ENCODE measurements around the gene ARID1B.

ARID1B gene

GRCh38 chr6:156953127-156953478, 175.9 kb downstream of the ARID1B start:
- no peak for TF ChIP-seq SIN3A (IDR thresholded peaks at IDR 0.05; ENCODE audit: borderline replicate concordance, insufficient read depth, low read length)
- no peak for TF ChIP-seq FOXP2 (optimal IDR thresholded peaks at IDR 0.05; ENCODE audit: borderline replicate concordance, extremely low read depth, extremely low read length, insufficient read depth)
- TF ChIP-seq TAF1 (IDR thresholded peaks at IDR 0.05; ENCODE audit: borderline replicate concordance, insufficient read depth, low read length): no peak
- no peak for TF ChIP-seq POLR2AphosphoS5 (IDR thresholded peaks at IDR 0.05; ENCODE audit: low read depth, low read length)
- no peak for TF ChIP-seq REST (IDR thresholded peaks at IDR 0.05; ENCODE audit: insufficient read depth in 1 of 2, low read depth in 2 of 2, low read length in 2 of 2)

DNA sequence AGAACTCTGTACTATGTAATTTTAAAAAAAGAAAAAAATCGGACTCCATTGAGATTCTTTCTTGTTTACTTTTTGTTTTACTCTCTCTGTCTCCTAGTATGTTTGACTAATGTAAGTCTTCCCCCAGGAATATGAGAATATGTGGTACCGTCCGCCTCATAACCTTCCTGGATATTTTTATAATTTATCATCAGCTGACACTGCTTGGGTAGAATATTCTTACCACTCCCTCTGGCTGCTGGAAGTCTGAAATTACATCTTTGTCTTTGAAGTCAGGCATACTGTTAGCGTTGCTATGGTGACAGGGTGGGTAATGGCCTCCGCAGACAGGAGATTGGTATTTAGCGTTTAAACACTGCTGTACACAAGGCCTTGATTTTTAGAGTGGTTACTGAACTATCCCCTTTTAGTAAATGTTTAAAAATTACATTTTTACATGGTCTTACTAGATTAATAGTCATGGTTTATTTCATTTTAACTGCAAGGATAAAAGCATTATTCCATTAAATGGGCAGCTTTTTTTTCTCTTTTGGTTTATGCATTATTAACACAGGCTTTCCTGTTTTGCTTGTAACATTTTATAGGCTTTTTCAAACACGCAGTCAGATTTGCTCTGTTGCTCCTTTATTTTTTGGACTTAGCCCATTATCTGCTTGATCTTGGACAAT, 176.4 kb downstream of the ARID1B start:
- TF ChIP-seq FOXP2 (optimal IDR thresholded peaks at IDR 0.05; ENCODE audit: borderline replicate concordance, extremely low read depth, extremely low read length, insufficient read depth) (no peak), TAF1 (IDR thresholded peaks at IDR 0.05; ENCODE audit: borderline replicate concordance, insufficient read depth, low read length) (no peak), SIN3A (IDR thresholded peaks at IDR 0.05; ENCODE audit: borderline replicate concordance, insufficient read depth, low read length) (no peak), POLR2AphosphoS5 (IDR thresholded peaks at IDR 0.05; ENCODE audit: low read depth, low read length) (no peak), REST (IDR thresholded peaks at IDR 0.05; ENCODE audit: insufficient read depth in 1 of 2, low read depth in 2 of 2, low read length in 2 of 2) (no peak)

GRCh38 chr6:156954191-156954590, 177.0 kb downstream of the ARID1B start:
- no peak for TF ChIP-seq SIN3A (IDR thresholded peaks at IDR 0.05; ENCODE audit: borderline replicate concordance, insufficient read depth, low read length)
- TF ChIP-seq FOXP2 (optimal IDR thresholded peaks at IDR 0.05; ENCODE audit: borderline replicate concordance, extremely low read depth, extremely low read length, insufficient read depth): no peak
- TF ChIP-seq TAF1 (IDR thresholded peaks at IDR 0.05; ENCODE audit: borderline replicate concordance, insufficient read depth, low read length): no peak
- TF ChIP-seq REST (IDR thresholded peaks at IDR 0.05; ENCODE audit: insufficient read depth in 1 of 2, low read depth in 2 of 2, low read length in 2 of 2): no peak
- TF ChIP-seq POLR2AphosphoS5 (IDR thresholded peaks at IDR 0.05; ENCODE audit: low read depth, low read length): no peak

GRCh38 chr6:156954816-156955215, 177.6 kb downstream of the ARID1B start:
- TF ChIP-seq FOXP2 (optimal IDR thresholded peaks at IDR 0.05; ENCODE audit: borderline replicate concordance, extremely low read depth, extremely low read length, insufficient read depth): no peak
- TF ChIP-seq TAF1 (IDR thresholded peaks at IDR 0.05; ENCODE audit: borderline replicate concordance, insufficient read depth, low read length): no peak
- no peak for TF ChIP-seq SIN3A (IDR thresholded peaks at IDR 0.05; ENCODE audit: borderline replicate concordance, insufficient read depth, low read length)
- no peak for TF ChIP-seq POLR2AphosphoS5 (IDR thresholded peaks at IDR 0.05; ENCODE audit: low read depth, low read length)
- TF ChIP-seq REST (IDR thresholded peaks at IDR 0.05; ENCODE audit: insufficient read depth in 1 of 2, low read depth in 2 of 2, low read length in 2 of 2): no peak
